Sigmoid colon (tissue), 4 donors: ENCODE measurements around the gene CCNY.

Experiments used
- CTCF ChIP-seq, 4 experiments: fragments of 450-650 bp in 3 of 4; fragments of 200-600 bp in 1 of 4; IDR thresholded peaks; one replicate each; pipeline ENCODE4 v1.5.1; 2016 to 2019; ENCODE audit warnings: antibody characterized with exemption in 4 of 4, mild to moderate bottlenecking in 3 of 4, moderate library complexity in 2 of 4
- EP300 ChIP-seq, 4 donors: sonication (generic); formaldehyde crosslinking; IDR thresholded peaks; one replicate each; pipeline ENCODE4 v1.6.1; 2017; ENCODE audit warnings: antibody characterized with exemption in 4 of 4
- POLR2A ChIP-seq, 2 donors: fragments of 450-650 bp; IDR thresholded peaks; one replicate each; pipeline ENCODE4 v1.6.1; 2016; ENCODE audit warnings: antibody characterized with exemption in 2 of 2, mild to moderate bottlenecking in 2 of 2, moderate library complexity in 2 of 2

GRCh38 chr10:35471435-35471834 is 135.1 kb downstream of the CCNY start:
- TF ChIP-seq CTCF (IDR thresholded peaks at IDR 0.05) (no peak), EP300 (IDR thresholded peaks at IDR 0.05) (no peak), POLR2A (IDR thresholded peaks at IDR 0.05) (no peak)
